Upper lobe of left lung (tissue), 4 donors: ENCODE results near the gene HIF3A.

Experiments
- EP300 ChIP-seq, 4 donors: sonication (generic); formaldehyde crosslinking; IDR thresholded peaks; one replicate each; pipeline ENCODE4 v1.5.1; 2017; ENCODE audit warnings: antibody characterized with exemption in 4 of 4, control low read depth in 2 of 4
- POLR2A ChIP-seq, 4 donors: fragments of 450-650 bp; IDR thresholded peaks; one replicate each; pipeline ENCODE4 v1.5.1; 2016 to 2017; ENCODE audit warnings: antibody characterized with exemption in 4 of 4, mild to moderate bottlenecking in 2 of 4
- POLR2AphosphoS5 ChIP-seq, 2 donors: sonication (generic); formaldehyde crosslinking; IDR thresholded peaks; one replicate each; pipeline ENCODE4 v1.5.1; 2017; ENCODE audit warnings: antibody characterized with exemption in 2 of 2
- TF ChIP-seq, protein P1 (sequence below), 6 experiments: fragments of 450-650 bp in 4 of 6; fragments of 200-600 bp in 2 of 6; sonication (generic) in 2 of 6; IDR thresholded peaks; one replicate each; pipeline ENCODE4 v1.5.1; 2016 to 2019; ENCODE audit warnings: antibody characterized with exemption in 6 of 6

DNA sequence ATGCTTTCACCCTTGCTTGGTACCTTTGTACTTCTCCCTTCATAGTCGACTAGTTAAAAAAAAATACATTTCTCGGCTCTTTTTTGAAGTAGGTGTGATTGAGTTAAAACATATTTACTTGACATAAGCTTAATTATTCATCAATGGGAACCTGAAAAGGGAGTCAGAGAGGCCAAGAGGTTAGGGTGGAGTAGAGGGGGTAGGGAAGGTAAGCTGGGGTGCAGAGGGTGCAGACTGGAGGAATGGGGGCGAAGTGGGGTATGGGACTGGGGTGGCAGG is 701 bp upstream of the HIF3A start:
- TF ChIP-seq, protein P1, sequence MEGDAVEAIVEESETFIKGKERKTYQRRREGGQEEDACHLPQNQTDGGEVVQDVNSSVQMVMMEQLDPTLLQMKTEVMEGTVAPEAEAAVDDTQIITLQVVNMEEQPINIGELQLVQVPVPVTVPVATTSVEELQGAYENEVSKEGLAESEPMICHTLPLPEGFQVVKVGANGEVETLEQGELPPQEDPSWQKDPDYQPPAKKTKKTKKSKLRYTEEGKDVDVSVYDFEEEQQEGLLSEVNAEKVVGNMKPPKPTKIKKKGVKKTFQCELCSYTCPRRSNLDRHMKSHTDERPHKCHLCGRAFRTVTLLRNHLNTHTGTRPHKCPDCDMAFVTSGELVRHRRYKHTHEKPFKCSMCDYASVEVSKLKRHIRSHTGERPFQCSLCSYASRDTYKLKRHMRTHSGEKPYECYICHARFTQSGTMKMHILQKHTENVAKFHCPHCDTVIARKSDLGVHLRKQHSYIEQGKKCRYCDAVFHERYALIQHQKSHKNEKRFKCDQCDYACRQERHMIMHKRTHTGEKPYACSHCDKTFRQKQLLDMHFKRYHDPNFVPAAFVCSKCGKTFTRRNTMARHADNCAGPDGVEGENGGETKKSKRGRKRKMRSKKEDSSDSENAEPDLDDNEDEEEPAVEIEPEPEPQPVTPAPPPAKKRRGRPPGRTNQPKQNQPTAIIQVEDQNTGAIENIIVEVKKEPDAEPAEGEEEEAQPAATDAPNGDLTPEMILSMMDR (IDR thresholded peaks at IDR 0.05), result no peak
- TF ChIP-seq EP300 (IDR thresholded peaks at IDR 0.05) (no peak), POLR2A (IDR thresholded peaks at IDR 0.05) (no peak), POLR2AphosphoS5 (IDR thresholded peaks at IDR 0.05) (no peak)
